NCI-H146 treated with DMSO at 0.1 percent for 48 hours (cell line): ENCODE measurements around the gene SNRNP200.
"Not testable (repeated sequence)": the region's sequence is repeated elsewhere in the genome, so short reads cannot be mapped to it uniquely, and the experiment has no call there.

ENCODE experiments used
- DNase-seq: peaks from one replicate; lab custom pipeline; 2025; ENCODE audit not compliant: unreplicated experiment; lab: John Stamatoyannopoulos, UW

SNRNP200 gene

GRCh38 chr2:96325041-96325883, 19.9 kb upstream of the SNRNP200 start, which contains the start of gene ITPRIPL1:
ITPRIPL1 (plus strand) TSS chr2:96325317; CDS start chr2:96325840, 523 bp downstream.
- DNase-seq, result no peak

- no peak for DNase-seq
Measured at GRCh38 chr2:96324721-96325040, 19.3 kb upstream of the SNRNP200 start.

GRCh38 chr2:96323849-96324248, 18.5 kb upstream of the SNRNP200 start:
- DNase-seq, result no peak

- DNase-seq, result peak; percentile 71
Measured at GRCh38 chr2:96320728-96321622, 15.6 kb upstream of the SNRNP200 start.

GRCh38 chr2:96320326-96320725, 15.0 kb upstream of the SNRNP200 start:
- DNase-seq, result no peak

- DNase-seq, result no peak
Measured at GRCh38 chr2:96319396-96319795, 14.1 kb upstream of the SNRNP200 start.

- no peak for DNase-seq
Measured at GRCh38 chr2:96318723-96319122, 13.4 kb upstream of the SNRNP200 start.

- no peak for DNase-seq
Measured at GRCh38 chr2:96317584-96317997, 12.2 kb upstream of the SNRNP200 start.

- DNase-seq, result no peak
Measured at GRCh38 chr2:96316999-96317398, 11.7 kb upstream of the SNRNP200 start.

GRCh38 chr2:96315400-96316071, 10.2 kb upstream of the SNRNP200 start:
- DNase-seq, result no peak

- no peak for DNase-seq
Measured at GRCh38 chr2:96315005-96315399, 9.7 kb upstream of the SNRNP200 start.

GRCh38 chr2:96308248-96308647, 2.9 kb upstream of the SNRNP200 start:
- no peak for DNase-seq

- no peak for DNase-seq
Measured at GRCh38 chr2:96306370-96306769, 1.0 kb upstream of the SNRNP200 start.

- no peak for DNase-seq
Measured at GRCh38 chr2:96305979-96306308, 598 bp upstream of the SNRNP200 start.

GRCh38 chr2:96304606-96305005, 740 bp downstream of the SNRNP200 start:
- DNase-seq, result no peak

GRCh38 chr2:96301865-96302264, 3.5 kb downstream of the SNRNP200 start:
- no peak for DNase-seq

- DNase-seq, result no peak
Measured at GRCh38 chr2:96296925-96297324, 8.4 kb downstream of the SNRNP200 start.

- DNase-seq, result not testable (repeated sequence)
Measured at GRCh38 chr2:96294271-96294670, 11.1 kb downstream of the SNRNP200 start.

GRCh38 chr2:96291751-96292150, 13.6 kb downstream of the SNRNP200 start:
- no peak for DNase-seq

- no peak for DNase-seq
Measured at GRCh38 chr2:96287273-96287856, 18.0 kb downstream of the SNRNP200 start.
